Ovary (tissue), 9 donors: Measurements from ENCODE around the gene KDM8. TPM values are rescaled to one million over a fixed set of nuclear protein-coding genes. Genes with fewer than 3 reads are reported as not detected.

Source experiments
- DNase-seq, 5 donors: peaks; one replicate each; pipeline ENCODE4 v3.0.0-alpha.2; 2019 to 2020
- H3K27ac ChIP-seq, 2 donors: fragments of 200-600 bp; one replicate each; pipeline versions ENCODE4 v1.5.1 to v1.8.0; 2019 to 2022
- H3K27me3 ChIP-seq: fragments of 200-600 bp; one replicate; pipeline ENCODE4 v1.8.0; 2022
- H3K36me3 ChIP-seq: fragments of 200-600 bp; sonication (generic); one replicate; pipeline ENCODE4 v1.5.1; 2019
- H3K4me1 ChIP-seq: one replicate; pipeline ENCODE4 v1.8.1; 2013; ENCODE audit warnings: mild to moderate bottlenecking, moderate library complexity; ENCODE audit not compliant: insufficient read depth
- H3K4me3 ChIP-seq: fragments of 200-600 bp; sonication (generic); one replicate; pipeline ENCODE4 v1.5.1; 2017
- H3K9me3 ChIP-seq, 2 donors: fragments of 200-600 bp in 1 of 2; sonication (generic) in 1 of 2; one replicate each; pipeline versions ENCODE4 v1.5.1 to v1.8.1; 2013 to 2019; ENCODE audit warnings: mild to moderate bottlenecking in 1 of 2, moderate library complexity in 1 of 2
- CTCF ChIP-seq, 3 donors: fragments of 450-650 bp in 2 of 3; fragments of 200-600 bp in 1 of 3; IDR thresholded peaks; one replicate each; pipeline versions ENCODE4 v1.5.1 to v1.8.0; 2016 to 2022; ENCODE audit warnings: antibody characterized with exemption in 3 of 3, mild to moderate bottlenecking in 1 of 3
- EP300 ChIP-seq: sonication (generic); formaldehyde crosslinking; IDR thresholded peaks from one replicate; pipeline ENCODE4 v1.6.1; 2017; ENCODE audit warnings: antibody characterized with exemption
- POLR2A ChIP-seq: fragments of 450-650 bp; IDR thresholded peaks from one replicate; pipeline ENCODE4 v1.6.1; 2017; ENCODE audit warnings: antibody characterized with exemption, mild to moderate bottlenecking, moderate library complexity
- WGBS, 3 donors: extraction: QIAGEN DNeasy Blood & Tissue Kit in 1 of 3; methylation state at CpG; one replicate each; pipeline versions ENCODE4 v1.1.5 to v1.1.7; 2013 to 2017; 5-methylcytosine and 5-hydroxymethylcytosine counted together
- intact Hi-C, 4 donors: fragments of 100-400 bp; cut with DNase I; formaldehyde crosslinking; loops; one replicate each; pipeline versions ENCODE4 v1.11.0 to v1.15.1; 2022 to 2023
- polyA plus RNA-seq, 2 donors: library from polyadenylated mRNA; stranded (reverse); fragments of 200-250 nt in 1 of 2; fragments of 350-450 nt in 1 of 2; fragmentation: Illumina TruSeq in 1 of 2; extraction: RNeasy Lipid Tissue Mini Kit (QIAGEN cat#74804) in 1 of 2; gene quantifications; one replicate each; pipeline ENCODE4 v1.2.3, GENCODE V29; 2013 to 2014
- total RNA-seq, 7 donors: library from RNA; depleted of rRNA in 2 of 7; stranded (reverse); fragments of >200 nt in 2 of 7; fragmentation: NEBNext Ultra II Directional in 3 of 7; extraction: Animal tissue kit (Norgen Biotek cat#: 25700) in 3 of 7; gene quantifications; one replicate each; pipeline versions ENCODE4 v1.1.0 to v1.2.4, GENCODE V29; 2016 to 2023
- donor health status: DM: no; HTN: no; CAD: no; lungs with moderate emphysema.
- donor health status: DM: no; HTN: no; CAD: no.
- donor health status: Bipolar disorder and iron deficiency.
- donor health status: DM: yes; HTN: yes; CAD: no.
- donor health status: DM: no; HTN: no; CAD: no.
- donor health status: DM: yes; HTN: yes; CAD: no.

Gene KDM8
- total and polyA plus RNA-seq, 9 donors: 3.7 to 11.0 (median 5.0) TPM

- no peaks in the 10 kb centered on the region for H3K36me3 ChIP-seq
- 89 to 98% (median 94%) methylated on average over 8 of the region's 8 CpGs for WGBS, 3 donors
- no peaks in the 10 kb centered on the region for H3K27me3 ChIP-seq
- peaks cover 7% of the 10 kb centered on the region for H3K4me1 ChIP-seq
- no peak overlapping the region for H3K4me3 ChIP-seq
- peak in 1 of 5 donors; percentile 37 for DNase-seq
- intact Hi-C loops: no loop called here
- H3K9me3 ChIP-seq: no peaks in the 10 kb centered on the region
- H3K27ac ChIP-seq: peak overlapping the region in 1 of 2 donors; percentile 62
- TF ChIP-seq CTCF (IDR thresholded peaks at IDR 0.05) (no peak), EP300 (no peak), POLR2A (no peak)
Observed at GRCh38 chr16:27235938-27236245, 32.6 kb downstream of the KDM8 start.

- Histone ChIP-seq H3K9me3 (no peaks in the 10 kb centered on the region), H3K27me3 (no peaks in the 10 kb centered on the region), H3K27ac (no peak overlapping the region), H3K36me3 (no peaks in the 10 kb centered on the region), H3K4me1 (peaks cover 11% of the 10 kb centered on the region), H3K4me3 (no peak overlapping the region)
- TF ChIP-seq CTCF (IDR thresholded peaks at IDR 0.05) (no peak), POLR2A (no peak), EP300 (no peak)
- 85 to 87% (median 86%) methylated on average over 8 of the region's 8 CpGs for WGBS, 3 donors
- intact Hi-C loops: no loop called here
- DNase-seq: peak in 1 of 5 donors; percentile 3
Observed at GRCh38 chr16:27236635-27237218, 33.4 kb downstream of the KDM8 start.

GRCh38 chr16:27237219-27238015, 34.1 kb downstream of the KDM8 start:
- no peak for TF ChIP-seq POLR2A
- TF ChIP-seq CTCF (IDR thresholded peaks at IDR 0.05): no peak
- TF ChIP-seq EP300: no peak
- Histone ChIP-seq H3K27me3 (no peaks in the 10 kb centered on the region), H3K9me3 (no peaks in the 10 kb centered on the region), H3K4me3 (no peak overlapping the region), H3K36me3 (no peaks in the 10 kb centered on the region), H3K4me1 (peaks cover 12% of the 10 kb centered on the region), H3K27ac (no peak overlapping the region)
- 67 to 78% (median 75%) methylated on average over 22 of the region's 22 CpGs for WGBS, 3 donors
- DNase-seq: peak in 1 of 5 donors; percentile 34
- intact Hi-C loops: loop anchor here in 1 of 4 donors (2.0 kb wide), 1 partner anchor 131 kb away; no protein-coding TSS in a partner anchor

DNA sequence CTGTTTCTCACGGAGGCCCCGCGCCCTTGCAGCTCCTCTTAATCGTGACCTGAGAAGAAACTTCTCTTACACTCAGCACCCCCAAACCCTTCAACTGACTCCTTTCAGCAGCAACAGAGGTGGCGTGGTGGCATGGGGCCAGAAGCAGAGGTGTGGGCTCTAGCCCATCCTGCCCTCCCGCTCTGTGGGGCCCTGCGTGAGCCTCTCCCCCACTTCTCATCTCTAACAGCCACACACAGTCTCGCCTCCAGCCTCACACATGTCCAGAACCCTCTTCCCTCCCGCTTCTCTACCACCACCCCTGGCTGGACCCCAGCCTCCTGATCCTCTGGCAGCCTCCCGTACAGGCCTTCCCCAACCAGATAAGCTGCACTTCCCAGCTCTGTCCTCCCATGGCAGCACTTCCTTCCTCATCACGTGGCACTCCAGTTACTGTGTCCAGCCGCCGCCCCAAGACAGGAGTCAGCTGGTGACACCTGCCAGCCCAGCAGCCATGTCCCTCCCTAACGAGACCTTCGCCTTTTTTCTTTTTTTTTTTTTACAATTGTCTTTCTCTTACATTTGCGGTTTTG, 34.8 kb downstream of the KDM8 start:
- whole genome bisulfite sequencing, 3 donors: 58 to 65% (median 63%) methylated on average over 16 of the region's 16 CpGs
- DNase-seq: peak in 1 of 5 donors; percentile 36
- Histone ChIP-seq H3K4me3 (no peak overlapping the region), H3K9me3 (no peaks in the 10 kb centered on the region), H3K27me3 (no peaks in the 10 kb centered on the region), H3K4me1 (peaks cover 15% of the 10 kb centered on the region), H3K27ac (peak overlapping the region in 1 of 2 donors; percentile 21), H3K36me3 (no peaks in the 10 kb centered on the region)
- TF ChIP-seq CTCF (IDR thresholded peaks at IDR 0.05) (no peak), EP300 (no peak), POLR2A (no peak)
- intact Hi-C loops: loop anchor here in 1 of 4 donors (2.0 kb wide), 1 partner anchor 131 kb away; no protein-coding TSS in a partner anchor
